ENCODE data around the gene ATG4D.
A peak's percentile ranks its signal among the peaks of the same experiment; 100 is the strongest.

Gene ATG4D

GRCh38 chr19:10543420-10544241 is at the start of gene ATG4D:
Gene ATG4D (plus strand): TSS chr19:10543904. CDS start chr19:10544091, 187 bp downstream.
- peak; percentile 63 for DNase-seq
- in situ Hi-C loops (cut with MboI; ENCODE audit: low pct_unique_long_range_greater_than_20kb, low sequenced_read_pairs) = no loop called here

DNA sequence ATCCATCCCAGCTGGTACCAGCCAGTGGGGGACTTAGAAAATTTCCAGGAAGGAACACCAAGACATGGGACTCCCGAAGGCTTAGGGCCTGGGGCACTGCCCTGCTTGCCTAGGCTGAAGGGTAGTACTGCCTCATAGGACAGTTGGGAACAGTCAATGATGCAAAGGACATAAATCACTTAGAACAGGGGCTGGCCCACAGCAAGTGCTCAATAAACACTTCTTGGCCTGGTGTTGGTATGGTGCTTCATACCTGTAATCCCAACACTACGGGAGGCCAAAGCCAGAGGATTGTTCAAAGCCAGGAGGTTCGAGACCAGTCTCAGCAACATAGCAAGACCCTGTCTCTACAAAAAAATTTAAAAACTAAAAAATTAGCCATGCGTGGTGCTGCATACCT is 46.3 kb upstream of the ATG4D start:
- no peak for DNase-seq
- in situ Hi-C loops (cut with MboI; ENCODE audit: low pct_unique_long_range_greater_than_20kb, low sequenced_read_pairs) = no loop called here

DNA sequence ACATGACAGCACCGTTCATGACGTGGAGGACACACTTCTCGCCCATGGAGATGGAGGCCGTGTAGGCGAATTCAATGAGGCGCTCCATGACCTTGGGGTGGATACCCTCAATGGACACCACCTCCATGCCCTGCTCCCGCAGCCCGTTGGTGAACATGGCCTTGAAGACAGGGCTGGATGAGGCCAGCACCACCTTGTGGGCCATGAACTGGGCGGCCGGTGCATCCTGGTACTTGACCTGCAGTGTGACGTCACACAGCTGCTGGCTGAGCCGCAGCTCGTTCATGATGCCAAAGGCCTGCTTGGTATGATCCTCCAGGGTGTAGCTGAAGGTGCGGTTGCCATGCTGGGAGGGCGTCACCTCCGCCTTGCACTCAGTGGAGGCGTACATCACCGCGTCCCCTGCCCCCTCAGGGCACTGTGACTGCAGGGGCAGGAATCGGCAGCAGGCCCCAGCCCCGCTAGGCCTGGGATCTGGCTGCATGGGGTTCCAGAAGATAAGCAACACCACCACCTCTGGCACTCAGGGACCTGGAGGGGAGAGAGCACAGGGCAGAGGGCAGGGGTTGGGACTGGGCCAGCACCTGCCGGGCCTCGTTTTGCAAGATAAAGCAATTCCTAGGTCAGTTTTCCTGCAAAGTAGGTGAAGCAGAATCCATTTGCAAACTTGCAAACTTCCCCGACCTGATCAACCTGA is 44.0 kb upstream of the ATG4D start:
- no peak for DNase-seq
- in situ Hi-C loops (cut with MboI; ENCODE audit: low pct_unique_long_range_greater_than_20kb, low sequenced_read_pairs) = no loop called here

- in situ Hi-C loops (cut with MboI; ENCODE audit: low pct_unique_long_range_greater_than_20kb, low sequenced_read_pairs) = no loop called here
- DNase-seq = no peak
Observed at GRCh38 chr19:10500247-10500592, 43.5 kb upstream of the ATG4D start.

DNA sequence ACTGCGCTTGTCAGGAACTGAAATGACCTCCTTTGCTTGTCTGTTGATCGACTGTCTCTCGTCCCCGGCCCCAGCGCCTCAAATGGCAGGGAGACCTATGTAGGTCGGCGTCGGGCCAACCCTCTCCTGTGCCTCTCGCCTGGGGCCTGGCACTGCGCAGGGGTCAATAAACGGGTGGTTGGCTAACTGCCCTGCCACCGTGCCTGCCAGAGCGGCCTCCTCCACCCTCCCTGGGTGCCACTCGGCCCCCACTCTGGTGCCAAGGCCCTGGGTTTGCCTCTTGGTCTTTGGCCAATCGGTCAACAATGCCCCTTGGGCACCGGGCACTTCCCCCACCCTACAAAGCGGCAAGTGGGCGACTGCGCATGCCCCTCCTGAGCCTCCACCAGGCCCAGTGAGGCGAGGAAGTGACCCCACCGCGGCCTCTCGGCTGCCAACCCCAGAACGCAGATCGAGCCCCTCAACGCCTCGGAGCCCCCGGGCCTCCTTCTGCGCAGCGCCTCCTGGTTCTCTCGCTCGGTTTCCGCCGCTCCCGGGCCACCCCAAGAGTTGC is 41.7 kb upstream of the ATG4D start:
- peak; percentile 49 for DNase-seq

GRCh38 chr19:10502524-10503001 is 41.1 kb upstream of the ATG4D start:
- in situ Hi-C loops (cut with MboI; ENCODE audit: low pct_unique_long_range_greater_than_20kb, low sequenced_read_pairs) = no loop called here
- DNase-seq = peak; percentile 93

More for the DNA sequence above, 41.7 kb upstream of the ATG4D start:
- in situ Hi-C loops (cut with MboI; ENCODE audit: low pct_unique_long_range_greater_than_20kb, low sequenced_read_pairs) = no loop called here

- peak; percentile 69 for DNase-seq
- in situ Hi-C loops (cut with MboI; ENCODE audit: low pct_unique_long_range_greater_than_20kb, low sequenced_read_pairs) = no loop called here
Observed at GRCh38 chr19:10503002-10503789, 40.5 kb upstream of the ATG4D start, which contains the start of gene KEAP1. Gene KEAP1 (minus strand): TSS chr19:10503356. CDS start chr19:10500033, 3,323 bp downstream.

DNA sequence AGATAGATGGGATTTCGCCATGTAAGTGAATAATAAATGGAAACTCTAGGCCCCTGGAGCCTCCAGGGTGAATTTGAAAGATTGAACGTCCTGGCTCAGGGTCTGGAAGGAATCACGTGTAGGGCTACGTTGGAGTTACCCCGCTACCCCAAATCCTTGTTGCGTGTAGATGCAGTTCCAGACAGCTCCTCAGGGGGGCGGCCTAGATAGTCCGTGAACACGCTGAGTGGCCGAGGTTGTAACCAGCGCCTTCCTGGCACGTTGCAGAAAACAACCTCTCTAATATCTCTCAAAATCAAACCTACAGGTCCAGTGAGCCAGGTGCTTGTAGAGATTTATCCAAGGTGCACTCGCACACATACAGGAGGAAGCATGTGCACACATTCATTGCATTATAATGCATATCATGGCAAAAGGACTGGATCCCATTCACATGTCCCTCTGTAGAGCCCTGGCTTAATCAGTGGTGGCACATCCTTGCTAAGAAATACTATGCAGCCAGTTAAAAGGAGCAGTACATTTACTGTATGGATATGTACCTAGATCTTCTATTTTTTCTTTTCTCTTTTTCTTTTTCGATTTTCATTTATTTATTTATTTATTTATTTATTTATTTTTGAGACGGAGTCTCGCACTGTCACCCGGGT is 38.0 kb upstream of the ATG4D start:
- in situ Hi-C loops (cut with MboI; ENCODE audit: low pct_unique_long_range_greater_than_20kb, low sequenced_read_pairs) = no loop called here
- peak; percentile 84 for DNase-seq

GRCh38 chr19:10508036-10508435 is 35.7 kb upstream of the ATG4D start:
- in situ Hi-C loops (cut with MboI; ENCODE audit: low pct_unique_long_range_greater_than_20kb, low sequenced_read_pairs) = no loop called here
- no peak for DNase-seq

GRCh38 chr19:10508707-10509106 is 35.0 kb upstream of the ATG4D start:
- in situ Hi-C loops (cut with MboI; ENCODE audit: low pct_unique_long_range_greater_than_20kb, low sequenced_read_pairs) = no loop called here
- no peak for DNase-seq

GRCh38 chr19:10510301-10510802 is 33.4 kb upstream of the ATG4D start:
- in situ Hi-C loops (cut with MboI; ENCODE audit: low pct_unique_long_range_greater_than_20kb, low sequenced_read_pairs) = no loop called here
- peak; percentile 49 for DNase-seq

DNA sequence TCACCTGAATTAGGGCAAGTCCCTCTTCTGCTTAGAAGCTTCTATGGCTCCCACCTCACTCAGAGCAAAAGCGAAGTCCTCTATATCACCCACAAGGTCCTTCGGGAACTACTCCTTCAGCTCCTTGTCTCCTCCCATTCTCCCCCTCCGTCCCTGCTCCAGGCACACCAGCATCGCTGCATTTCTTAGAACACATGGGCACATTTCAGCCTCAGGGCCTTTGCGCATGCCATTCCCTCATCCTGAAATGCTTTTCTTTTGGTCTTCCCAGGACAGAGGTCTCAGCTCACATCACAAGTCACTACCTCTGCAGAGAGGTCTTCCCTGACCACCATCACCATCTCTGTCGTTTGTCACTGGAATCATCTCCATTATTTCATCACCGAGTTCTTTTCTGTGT is 30.5 kb upstream of the ATG4D start:
- in situ Hi-C loops (cut with MboI; ENCODE audit: low pct_unique_long_range_greater_than_20kb, low sequenced_read_pairs) = no loop called here
- no peak for DNase-seq

DNA sequence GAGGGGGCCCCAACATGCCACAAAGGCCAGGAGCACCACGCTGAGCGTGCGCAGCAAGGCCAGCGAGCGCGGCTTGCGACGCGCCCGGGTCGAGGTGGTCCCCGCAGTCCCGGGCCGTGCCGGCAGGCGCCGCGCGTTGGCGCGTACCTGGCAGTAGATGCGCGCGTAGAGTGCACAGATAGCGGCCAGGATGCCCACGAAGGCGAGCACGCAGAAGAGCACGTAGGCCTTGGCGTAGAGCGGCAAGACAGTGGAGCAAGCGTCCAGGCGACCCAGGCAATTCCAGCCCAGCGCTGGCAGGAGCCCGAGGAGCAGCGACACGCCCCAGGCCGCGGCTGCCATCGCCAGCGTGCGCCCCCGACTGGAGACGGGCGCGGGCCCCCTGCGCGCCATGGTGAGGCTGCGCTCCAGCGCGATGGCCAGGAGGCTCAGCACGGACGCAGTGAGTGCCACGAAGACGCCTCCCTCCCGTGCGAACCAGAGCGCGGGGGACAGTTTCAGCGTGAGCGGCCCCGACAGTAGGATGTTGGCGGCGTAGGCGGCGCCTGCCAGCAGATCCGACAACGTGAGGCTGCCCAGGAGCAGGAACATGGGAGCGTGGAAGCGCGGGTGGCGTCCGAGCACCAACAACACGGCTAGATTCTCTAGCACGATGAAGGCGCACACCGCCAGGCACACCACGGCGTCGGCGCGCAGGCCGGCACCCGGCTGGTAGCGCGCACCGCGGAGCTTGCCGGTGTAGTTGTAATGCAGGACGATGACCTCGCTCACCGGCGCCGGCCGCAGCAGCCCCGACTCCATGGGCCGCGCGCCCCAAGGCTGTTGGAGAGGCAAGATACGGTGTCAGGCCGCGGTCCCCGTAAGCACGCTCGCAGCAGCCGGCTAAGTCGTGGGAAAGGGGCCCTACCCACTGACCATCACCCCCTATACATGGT is 29.2 kb upstream of the ATG4D start:
- DNase-seq = no peak
- in situ Hi-C loops (cut with MboI; ENCODE audit: low pct_unique_long_range_greater_than_20kb, low sequenced_read_pairs) = no loop called here

DNA sequence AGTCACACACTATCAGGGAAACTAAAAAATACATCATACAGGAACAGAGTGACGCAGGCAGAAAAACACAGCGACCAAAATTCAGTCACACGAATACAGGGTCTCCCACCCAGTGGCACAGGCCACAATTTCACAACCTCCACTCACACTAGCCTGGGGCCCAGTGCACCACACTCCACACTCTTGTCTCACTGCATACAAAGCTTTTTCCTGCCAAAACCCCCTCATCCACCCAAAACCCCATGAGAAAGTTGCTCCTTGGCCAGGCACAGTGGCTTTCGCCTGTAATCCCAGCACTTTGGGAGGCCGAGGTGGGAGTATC is 27.7 kb upstream of the ATG4D start:
- in situ Hi-C loops (cut with MboI; ENCODE audit: low pct_unique_long_range_greater_than_20kb, low sequenced_read_pairs) = no loop called here
- DNase-seq = no peak

GRCh38 chr19:10516671-10517286 is 26.9 kb upstream of the ATG4D start:
- DNase-seq = no peak
- in situ Hi-C loops (cut with MboI; ENCODE audit: low pct_unique_long_range_greater_than_20kb, low sequenced_read_pairs) = no loop called here

GRCh38 chr19:10517361-10517759 is 26.3 kb upstream of the ATG4D start, which contains the start of gene S1PR5:
Gene S1PR5 (minus strand): TSS chr19:10517447. CDS start chr19:10515011, 2,436 bp downstream.
- in situ Hi-C loops (cut with MboI; ENCODE audit: low pct_unique_long_range_greater_than_20kb, low sequenced_read_pairs) = no loop called here
- DNase-seq = no peak

DNA sequence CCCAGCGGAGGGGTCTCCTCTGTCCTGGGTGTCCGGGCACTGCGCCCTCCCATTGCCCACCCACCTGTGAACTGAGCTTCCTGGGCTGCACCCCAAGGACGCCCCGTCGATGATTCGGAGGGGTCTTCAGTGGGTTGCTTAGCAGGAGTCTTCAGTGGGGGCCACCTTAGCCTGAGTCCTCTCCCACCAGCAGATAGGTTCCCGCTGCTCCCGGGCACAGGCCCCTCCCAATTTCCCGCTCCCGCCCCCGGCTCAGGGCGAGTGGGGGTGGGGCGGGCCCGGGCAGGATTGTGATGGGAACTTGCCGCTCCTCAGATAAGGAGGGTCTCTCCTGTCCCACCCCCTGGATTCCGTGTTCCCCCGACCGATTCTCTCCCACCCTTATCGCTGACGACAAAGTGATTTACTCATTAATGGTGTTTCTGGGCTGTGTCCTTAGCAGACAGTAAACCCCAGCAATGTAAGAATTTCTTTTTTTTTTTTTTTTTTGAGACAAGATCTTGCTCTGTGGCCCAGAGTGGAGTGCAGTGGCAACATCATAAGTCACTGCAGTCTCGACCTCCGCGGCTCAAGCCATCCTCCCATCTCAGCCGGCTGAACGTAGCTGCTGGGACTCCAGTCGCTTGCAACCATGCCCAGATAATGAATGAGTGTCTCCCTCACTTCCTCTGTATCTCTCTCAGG is 25.8 kb upstream of the ATG4D start:
- in situ Hi-C loops (cut with MboI; ENCODE audit: low pct_unique_long_range_greater_than_20kb, low sequenced_read_pairs) = no loop called here

More for the DNA sequence above, 25.8 kb upstream of the ATG4D start:
- DNase-seq = peak; percentile 45

All from KBM-7 (cell line).